Stimulated activated naive CD8-positive, alpha-beta T cell treated with anti-CD3 and anti-CD28 coated beads, Interleukin-15, amount 100 ng/mL, for 72 hours (primary cell): ENCODE measurements around the gene MAS1L.
"Not testable (repeated sequence)": the region's sequence is repeated elsewhere in the genome, so short reads cannot be mapped to it uniquely, and the experiment has no call there.

Source experiments
- ATAC-seq: fragments of 150-1000 bp; cut with Tn5 transposase; 2 replicates; pipeline ENCODE4 v1.10.0; 2021; ENCODE audit warnings: mild to moderate bottlenecking, moderate library complexity
- DNase-seq, 2 donors: peaks; one replicate each; pipeline ENCODE4 v3.0.0; 2021 to 2022
- H3K27ac Mint-ChIP-seq, 2 donors: one replicate each; pipeline ENCODE4 v1.8.0; 2022; ENCODE audit warnings: mild to moderate bottlenecking in 2 of 2, mixed read lengths in 2 of 2, moderate library complexity in 2 of 2
- H3K27me3 Mint-ChIP-seq: one replicate; pipeline ENCODE4 v1.8.0; 2022; ENCODE audit warnings: mixed read lengths
- H3K4me1 Mint-ChIP-seq: one replicate; pipeline ENCODE4 v1.8.0; 2022; ENCODE audit warnings: mild to moderate bottlenecking, mixed read lengths
- H3K4me3 Mint-ChIP-seq, 2 donors: one replicate each; pipeline ENCODE4 v1.8.0; 2022; ENCODE audit warnings: mild to moderate bottlenecking in 2 of 2, mixed read lengths in 2 of 2, moderate library complexity in 1 of 2
- H3K9me3 Mint-ChIP-seq, 2 donors: one replicate each; pipeline ENCODE4 v1.8.0; 2022; ENCODE audit warnings: mixed read lengths in 2 of 2

Gene MAS1L

DNA sequence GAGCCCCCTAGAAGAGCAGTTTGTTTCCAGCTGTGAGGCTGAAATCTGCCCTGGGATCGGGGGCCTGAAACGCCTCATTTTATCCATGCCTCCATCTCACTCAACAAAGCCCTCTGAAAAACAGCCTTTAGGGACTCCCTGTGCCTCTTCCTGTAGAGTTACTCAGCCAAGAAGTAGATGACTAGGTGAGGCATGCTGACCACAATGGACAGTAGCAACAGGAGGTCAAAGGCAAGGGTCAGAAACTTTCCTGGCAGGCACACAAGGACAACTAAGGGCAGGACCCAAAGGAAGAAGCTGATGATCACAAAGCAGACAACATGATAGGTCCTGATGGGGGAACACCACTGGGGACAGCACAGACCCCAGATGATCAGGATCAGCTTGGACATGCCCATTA lies 12.8 kb downstream of the MAS1L start:
- peaks cover 22% of the 10 kb centered on the region for H3K27me3 Mint-ChIP-seq
- peak overlapping the region in 1 of 2 donors; percentile 44 for H3K27ac Mint-ChIP-seq
- H3K9me3 Mint-ChIP-seq: no peaks in the 10 kb centered on the region
- H3K4me1 Mint-ChIP-seq: no peaks in the 10 kb centered on the region
- H3K4me3 Mint-ChIP-seq: no peak overlapping the region
- DNase-seq (no peak), ATAC-seq (no peak)

GRCh38 chr6:29466241-29466640 lies 21.5 kb downstream of the MAS1L start:
- peaks cover 21% of the 10 kb centered on the region for H3K27me3 Mint-ChIP-seq
- ATAC-seq (no peak), DNase-seq (no peak)
- H3K4me3 Mint-ChIP-seq: no peak overlapping the region
- H3K4me1 Mint-ChIP-seq: no peaks in the 10 kb centered on the region
- H3K9me3 Mint-ChIP-seq: no peaks in the 10 kb centered on the region
- no peak overlapping the region for H3K27ac Mint-ChIP-seq

DNA sequence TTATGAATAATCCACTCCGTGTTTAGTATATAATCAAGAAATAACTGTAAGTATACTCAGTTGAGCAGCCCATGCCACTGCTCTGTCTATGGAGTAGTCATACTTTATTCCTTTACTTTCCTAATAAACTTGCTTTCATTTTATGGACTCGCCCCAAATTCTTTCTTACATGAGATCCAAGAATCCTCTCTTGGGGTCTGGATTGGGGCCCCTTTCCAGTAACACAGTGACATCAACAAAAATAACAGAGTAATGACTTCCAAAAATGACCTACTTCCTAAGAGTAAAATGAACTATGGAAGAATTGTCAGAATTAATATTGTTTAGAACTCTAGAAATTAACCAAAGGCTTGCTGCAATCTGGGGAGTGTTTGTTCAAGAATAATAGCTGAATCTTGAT lies 22.0 kb downstream of the MAS1L start:
- Mint-ChIP-seq H3K27ac (no peak overlapping the region), H3K4me3 (no peak overlapping the region), H3K9me3 (no peaks in the 10 kb centered on the region), H3K27me3 (peaks cover 21% of the 10 kb centered on the region), H3K4me1 (no peaks in the 10 kb centered on the region)
- DNase-seq (no peak), ATAC-seq (no peak)

DNA sequence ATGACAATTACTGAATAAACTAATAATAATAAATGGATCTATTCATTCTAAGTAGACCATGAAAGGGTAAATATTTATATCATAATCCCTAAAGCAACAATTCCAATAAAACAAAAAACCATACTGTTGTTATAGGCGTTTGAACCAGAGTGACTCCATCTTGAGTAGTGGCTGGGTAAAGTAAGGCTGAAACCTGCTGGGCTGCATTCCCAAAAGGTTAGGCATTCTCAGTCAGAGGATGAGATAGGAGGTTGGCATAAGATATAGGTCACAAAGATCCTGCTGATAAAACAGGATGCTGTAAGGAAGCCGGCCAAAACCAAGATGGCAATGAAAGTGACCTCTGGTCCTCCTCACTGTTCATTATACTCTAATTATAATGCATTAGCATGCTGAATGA lies 22.5 kb downstream of the MAS1L start:
- Mint-ChIP-seq H3K27ac (peak overlapping the region in 1 of 2 donors; percentile 59), H3K4me1 (no peaks in the 10 kb centered on the region), H3K4me3 (no peak overlapping the region), H3K27me3 (peaks cover 21% of the 10 kb centered on the region), H3K9me3 (no peaks in the 10 kb centered on the region)
- DNase-seq: no peak
- no peak for ATAC-seq

DNA sequence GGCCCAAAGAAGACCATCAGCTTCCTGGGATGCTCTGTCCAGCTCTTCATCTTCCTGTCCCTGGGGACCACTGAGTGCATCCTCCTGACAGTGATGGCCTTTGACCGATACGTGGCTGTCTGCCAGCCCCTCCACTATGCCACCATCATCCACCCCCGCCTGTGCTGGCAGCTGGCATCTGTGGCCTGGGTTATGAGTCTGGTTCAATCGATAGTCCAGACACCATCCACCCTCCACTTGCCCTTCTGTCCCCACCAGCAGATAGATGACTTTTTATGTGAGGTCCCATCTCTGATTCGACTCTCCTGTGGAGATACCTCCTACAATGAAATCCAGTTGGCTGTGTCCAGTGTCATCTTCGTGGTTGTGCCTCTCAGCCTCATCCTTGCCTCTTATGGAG lies 25.7 kb downstream of the MAS1L start:
- H3K27me3 Mint-ChIP-seq: peaks cover 42% of the 10 kb centered on the region
- no peaks in the 10 kb centered on the region for H3K4me1 Mint-ChIP-seq
- H3K27ac Mint-ChIP-seq: peak overlapping the region in 1 of 2 donors; percentile 5
- no peaks in the 10 kb centered on the region for H3K9me3 Mint-ChIP-seq
- DNase-seq (no peak), ATAC-seq (no peak)
- no peak overlapping the region for H3K4me3 Mint-ChIP-seq

GRCh38 chr6:29461021-29461814 lies 26.5 kb downstream of the MAS1L start:
- ATAC-seq: no peak
- Mint-ChIP-seq H3K9me3 (no peaks in the 10 kb centered on the region), H3K27ac (no peak overlapping the region), H3K4me3 (no peak overlapping the region), H3K4me1 (no peaks in the 10 kb centered on the region), H3K27me3 (peaks cover 42% of the 10 kb centered on the region)
- no peak for DNase-seq

GRCh38 chr6:29456971-29457370 lies 30.8 kb downstream of the MAS1L start, which contains the start of the genes OR11A1 and OR2H1:
OR11A1 (minus strand) TSS chr6:29457071; CDS start chr6:29427641, 29,430 bp downstream.
OR2H1 (plus strand) TSS chr6:29457155; CDS start chr6:29461770, 4,615 bp downstream.
- Mint-ChIP-seq H3K27ac (no peak within 1 kb of the TSS), H3K4me1 (no peaks in the 10 kb centered on the region), H3K4me3 (no peak within 1 kb of the TSS), H3K27me3 (peaks cover 39% of the 10 kb centered on the region), H3K9me3 (no peaks in the 10 kb centered on the region)
- DNase-seq (no peak), ATAC-seq (no peak)

DNA sequence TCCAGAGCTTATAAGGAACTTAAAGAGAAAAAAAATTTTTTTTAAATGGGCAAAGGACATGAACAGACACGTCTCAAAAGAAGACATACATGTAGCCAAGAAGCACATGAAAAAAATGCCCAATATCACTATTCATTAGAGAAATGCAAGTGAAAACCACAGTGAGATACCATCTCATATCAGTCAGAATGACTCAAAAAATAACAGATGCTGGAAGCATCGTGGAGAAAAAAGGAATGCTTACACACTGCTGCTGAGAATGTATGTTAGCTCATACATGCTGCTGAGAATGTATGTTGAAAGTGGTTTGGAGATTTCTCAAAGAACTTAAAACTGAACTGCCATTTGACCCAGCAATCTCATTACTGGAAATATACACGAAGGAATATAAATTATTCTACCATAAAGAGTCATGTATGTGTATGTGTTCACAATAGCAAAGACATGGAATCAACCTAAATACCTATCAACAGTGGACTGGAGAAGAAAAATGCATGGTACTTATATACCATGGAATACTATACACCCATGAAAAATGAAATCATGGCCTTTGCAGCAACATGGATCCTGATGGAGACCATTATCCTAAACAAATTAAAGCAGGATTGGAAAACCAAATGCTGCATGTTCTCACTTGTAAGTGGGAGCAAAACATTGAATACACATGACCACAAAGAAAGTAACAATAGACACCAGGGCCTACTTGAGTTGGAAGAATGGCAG lies 36.1 kb downstream of the MAS1L start:
- Mint-ChIP-seq H3K4me3 (no peak overlapping the region), H3K9me3 (no peaks in the 10 kb centered on the region), H3K27me3 (peaks cover 51% of the 10 kb centered on the region), H3K4me1 (no peaks in the 10 kb centered on the region), H3K27ac (no peak overlapping the region)
- ATAC-seq (no peak), DNase-seq (no peak)

- DNase-seq: no peak
Measured at GRCh38 chr6:29447670-29448069, 40.1 kb downstream of the MAS1L start.

GRCh38 chr6:29444031-29444430 lies 43.7 kb downstream of the MAS1L start:
- not testable (repeated sequence) for ATAC-seq
- H3K27me3 Mint-ChIP-seq: peaks cover 64% of the 10 kb centered on the region

More at GRCh38 chr6:29447670-29448069, 40.1 kb downstream of the MAS1L start:
- Mint-ChIP-seq H3K4me3 (no peak overlapping the region), H3K9me3 (peaks cover 9 to 16% of the 10 kb centered on the region in 2 donors), H3K27me3 (peaks cover 74% of the 10 kb centered on the region), H3K27ac (no peak overlapping the region), H3K4me1 (no peaks in the 10 kb centered on the region)
- no peak for ATAC-seq

GRCh38 chr6:29442719-29443118 lies 45.0 kb downstream of the MAS1L start:
- H3K27ac Mint-ChIP-seq: no peak overlapping the region
- no peak overlapping the region for H3K4me3 Mint-ChIP-seq
- H3K4me1 Mint-ChIP-seq: no peaks in the 10 kb centered on the region
- DNase-seq: no peak
- no peak for ATAC-seq
- H3K27me3 Mint-ChIP-seq: peaks cover 58% of the 10 kb centered on the region
- H3K9me3 Mint-ChIP-seq: peaks cover 9 to 16% of the 10 kb centered on the region in 2 donors

More at GRCh38 chr6:29444031-29444430, 43.7 kb downstream of the MAS1L start:
- peaks cover 9 to 16% of the 10 kb centered on the region in 2 donors for H3K9me3 Mint-ChIP-seq
- H3K27ac Mint-ChIP-seq, H3K4me1 Mint-ChIP-seq, H3K4me3 Mint-ChIP-seq, DNase-seq: not testable (repeated sequence)

GRCh38 chr6:29439006-29439405 lies 48.8 kb downstream of the MAS1L start, which contains the start of gene OR10C1:
OR10C1 (plus strand) TSS chr6:29439306; CDS start chr6:29440016, 710 bp downstream.
- DNase-seq: no peak
- Mint-ChIP-seq H3K27ac (no peak within 1 kb of the TSS), H3K9me3 (peaks cover 0 to 10% of the 10 kb centered on the region in 2 donors), H3K4me3 (no peak within 1 kb of the TSS), H3K4me1 (no peaks in the 10 kb centered on the region), H3K27me3 (peaks cover 41% of the 10 kb centered on the region)
- no peak for ATAC-seq

GRCh38 chr6:29436730-29437129 lies 51.0 kb downstream of the MAS1L start:
- peaks cover 59% of the 10 kb centered on the region for H3K27me3 Mint-ChIP-seq

More at GRCh38 chr6:29436730-29437129, 51.0 kb downstream of the MAS1L start:
- not testable (repeated sequence) for H3K9me3 Mint-ChIP-seq, H3K4me1 Mint-ChIP-seq, H3K4me3 Mint-ChIP-seq, ATAC-seq, DNase-seq, H3K27ac Mint-ChIP-seq
